ENCODE results near the gene CFAP70. TPM values are rescaled to one million over a fixed set of nuclear protein-coding genes. Genes with fewer than 3 reads are reported as not detected.
"Not testable (repeated sequence)": the region's sequence is repeated elsewhere in the genome, so short reads cannot be mapped to it uniquely, and the experiment has no call there.

Gene CFAP70
- total and polyA plus RNA-seq, 9 donors, result 0.77 to 2.6 (median 1.4) TPM

GRCh38 chr10:73344269-73344668 lies 14.4 kb downstream of the CFAP70 start:
- DNase-seq, result no peak
- H3K9me3 ChIP-seq (replicated peaks; ENCODE audit: control insufficient read depth, low read depth, low read length), result no peaks in the 10 kb centered on the region
- no peaks in the 10 kb centered on the region for H3K27me3 ChIP-seq (ENCODE audit: control insufficient read depth, insufficient read depth, low read length)
- no CpG with 5 or more reads among the region's 1 CpG for WGBS (ENCODE audit: insufficient coverage)
- H3K36me3 ChIP-seq (ENCODE audit: control insufficient read depth, insufficient read depth, low read length), result no peaks in the 10 kb centered on the region
- H3K4me3 ChIP-seq (ENCODE audit: low read length), result no peak overlapping the region
- H3K27ac ChIP-seq (ENCODE audit: low read length), result no peak overlapping the region
- no peaks in the 10 kb centered on the region for H3K4me1 ChIP-seq (ENCODE audit: control insufficient read depth, insufficient read depth, low read length)

GRCh38 chr10:73340121-73340520 lies 18.5 kb downstream of the CFAP70 start:
- no peaks in the 10 kb centered on the region for H3K4me1 ChIP-seq (ENCODE audit: control insufficient read depth, insufficient read depth, low read length)
- H3K36me3 ChIP-seq (ENCODE audit: control insufficient read depth, insufficient read depth, low read length), result no peaks in the 10 kb centered on the region
- no peaks in the 10 kb centered on the region for H3K9me3 ChIP-seq (replicated peaks; ENCODE audit: control insufficient read depth, low read depth, low read length)
- H3K27me3 ChIP-seq (ENCODE audit: control insufficient read depth, insufficient read depth, low read length), result no peaks in the 10 kb centered on the region
- 81% methylated on average over 3 of the region's 3 CpGs for WGBS (ENCODE audit: insufficient coverage)
- no peak for DNase-seq
- H3K4me3 ChIP-seq (ENCODE audit: low read length), result no peak overlapping the region
- H3K27ac ChIP-seq (ENCODE audit: low read length), result no peak overlapping the region

GRCh38 chr10:73339436-73339835 lies 19.2 kb downstream of the CFAP70 start:
- Histone ChIP-seq H3K27me3 (ENCODE audit: control insufficient read depth, insufficient read depth, low read length) (no peaks in the 10 kb centered on the region), H3K9me3 (replicated peaks; ENCODE audit: control insufficient read depth, low read depth, low read length) (no peaks in the 10 kb centered on the region), H3K36me3 (ENCODE audit: control insufficient read depth, insufficient read depth, low read length) (no peaks in the 10 kb centered on the region), H3K4me1 (ENCODE audit: control insufficient read depth, insufficient read depth, low read length) (no peaks in the 10 kb centered on the region), H3K4me3 (ENCODE audit: low read length) (no peak overlapping the region), H3K27ac (ENCODE audit: low read length) (no peak overlapping the region)
- WGBS (ENCODE audit: insufficient coverage), result 79% methylated on average over 7 of the region's 7 CpGs
- no peak for DNase-seq

- Histone ChIP-seq H3K4me1 (ENCODE audit: control insufficient read depth, insufficient read depth, low read length) (no peaks in the 10 kb centered on the region), H3K9me3 (replicated peaks; ENCODE audit: control insufficient read depth, low read depth, low read length) (no peaks in the 10 kb centered on the region), H3K27ac (ENCODE audit: low read length) (no peak overlapping the region), H3K36me3 (ENCODE audit: control insufficient read depth, insufficient read depth, low read length) (no peaks in the 10 kb centered on the region), H3K27me3 (ENCODE audit: control insufficient read depth, insufficient read depth, low read length) (no peaks in the 10 kb centered on the region), H3K4me3 (ENCODE audit: low read length) (no peak overlapping the region)
- DNase-seq, result no peak
- WGBS (ENCODE audit: insufficient coverage), result 81% methylated on average over 6 of the region's 8 CpGs
Observed at GRCh38 chr10:73338801-73339368, 19.8 kb downstream of the CFAP70 start.

- DNase-seq, result no peak
- no peaks in the 10 kb centered on the region for H3K27me3 ChIP-seq (ENCODE audit: control insufficient read depth, insufficient read depth, low read length)
- H3K4me1 ChIP-seq (ENCODE audit: control insufficient read depth, insufficient read depth, low read length), result no peaks in the 10 kb centered on the region
- no peak overlapping the region for H3K27ac ChIP-seq (ENCODE audit: low read length)
- no peaks in the 10 kb centered on the region for H3K36me3 ChIP-seq (ENCODE audit: control insufficient read depth, insufficient read depth, low read length)
- no peak overlapping the region for H3K4me3 ChIP-seq (ENCODE audit: low read length)
- H3K9me3 ChIP-seq (replicated peaks; ENCODE audit: control insufficient read depth, low read depth, low read length), result no peaks in the 10 kb centered on the region
- no CpG with 5 or more reads among the region's 1 CpG for WGBS (ENCODE audit: insufficient coverage)
Observed at GRCh38 chr10:73333202-73333601, 25.5 kb downstream of the CFAP70 start.

- no peaks in the 10 kb centered on the region for H3K9me3 ChIP-seq (replicated peaks; ENCODE audit: control insufficient read depth, low read depth, low read length)
- H3K36me3 ChIP-seq (ENCODE audit: control insufficient read depth, insufficient read depth, low read length), result no peaks in the 10 kb centered on the region
- no peak overlapping the region for H3K4me3 ChIP-seq (ENCODE audit: low read length)
- DNase-seq, result no peak
- H3K27me3 ChIP-seq (ENCODE audit: control insufficient read depth, insufficient read depth, low read length), result no peaks in the 10 kb centered on the region
- whole genome bisulfite sequencing (ENCODE audit: insufficient coverage), result no CpG with 5 or more reads among the region's 2 CpGs
- no peaks in the 10 kb centered on the region for H3K4me1 ChIP-seq (ENCODE audit: control insufficient read depth, insufficient read depth, low read length)
- no peak overlapping the region for H3K27ac ChIP-seq (ENCODE audit: low read length)
Observed at GRCh38 chr10:73332379-73332778, 26.3 kb downstream of the CFAP70 start.

- H3K27me3 ChIP-seq (ENCODE audit: control insufficient read depth, insufficient read depth, low read length); H3K27ac ChIP-seq (ENCODE audit: low read length); DNase-seq; H3K4me3 ChIP-seq (ENCODE audit: low read length); H3K36me3 ChIP-seq (ENCODE audit: control insufficient read depth, insufficient read depth, low read length); H3K4me1 ChIP-seq (ENCODE audit: control insufficient read depth, insufficient read depth, low read length); H3K9me3 ChIP-seq (replicated peaks; ENCODE audit: control insufficient read depth, low read depth, low read length): not testable (repeated sequence)
- no CpG with 5 or more reads among the region's 1 CpG for WGBS (ENCODE audit: insufficient coverage)
Observed at GRCh38 chr10:73328523-73328922, 30.1 kb downstream of the CFAP70 start.

GRCh38 chr10:73325290-73325689 lies 33.4 kb downstream of the CFAP70 start:
- WGBS (ENCODE audit: insufficient coverage), result no CpG with 5 or more reads among the region's 4 CpGs

GRCh38 chr10:73323582-73323981 lies 35.1 kb downstream of the CFAP70 start:
- not testable (repeated sequence) for H3K27me3 ChIP-seq (ENCODE audit: control insufficient read depth, insufficient read depth, low read length); H3K4me1 ChIP-seq (ENCODE audit: control insufficient read depth, insufficient read depth, low read length); DNase-seq; H3K36me3 ChIP-seq (ENCODE audit: control insufficient read depth, insufficient read depth, low read length); H3K27ac ChIP-seq (ENCODE audit: low read length); H3K9me3 ChIP-seq (replicated peaks; ENCODE audit: control insufficient read depth, low read depth, low read length); H3K4me3 ChIP-seq (ENCODE audit: low read length)
- 100% methylated on average over 5 of the region's 5 CpGs for WGBS (ENCODE audit: insufficient coverage)

More at GRCh38 chr10:73325290-73325689, 33.4 kb downstream of the CFAP70 start:
- not testable (repeated sequence) for H3K9me3 ChIP-seq (replicated peaks; ENCODE audit: control insufficient read depth, low read depth, low read length); H3K27ac ChIP-seq (ENCODE audit: low read length); H3K27me3 ChIP-seq (ENCODE audit: control insufficient read depth, insufficient read depth, low read length); H3K4me1 ChIP-seq (ENCODE audit: control insufficient read depth, insufficient read depth, low read length); DNase-seq; H3K4me3 ChIP-seq (ENCODE audit: low read length); H3K36me3 ChIP-seq (ENCODE audit: control insufficient read depth, insufficient read depth, low read length)

GRCh38 chr10:73310475-73310874 lies 48.2 kb downstream of the CFAP70 start:
- DNase-seq, result no peak
- Histone ChIP-seq H3K9me3 (replicated peaks; ENCODE audit: control insufficient read depth, low read depth, low read length) (no peaks in the 10 kb centered on the region), H3K4me1 (ENCODE audit: control insufficient read depth, insufficient read depth, low read length) (no peaks in the 10 kb centered on the region), H3K36me3 (ENCODE audit: control insufficient read depth, insufficient read depth, low read length) (no peaks in the 10 kb centered on the region), H3K27ac (ENCODE audit: low read length) (no peak overlapping the region), H3K27me3 (ENCODE audit: control insufficient read depth, insufficient read depth, low read length) (no peaks in the 10 kb centered on the region), H3K4me3 (ENCODE audit: low read length) (no peak overlapping the region)

- Histone ChIP-seq H3K27me3 (ENCODE audit: control insufficient read depth, insufficient read depth, low read length) (no peaks in the 10 kb centered on the region), H3K27ac (ENCODE audit: low read length) (no peak overlapping the region), H3K4me1 (ENCODE audit: control insufficient read depth, insufficient read depth, low read length) (no peaks in the 10 kb centered on the region), H3K36me3 (ENCODE audit: control insufficient read depth, insufficient read depth, low read length) (no peaks in the 10 kb centered on the region), H3K4me3 (ENCODE audit: low read length) (no peak overlapping the region), H3K9me3 (replicated peaks; ENCODE audit: control insufficient read depth, low read depth, low read length) (no peaks in the 10 kb centered on the region)
- no peak for DNase-seq
Observed at GRCh38 chr10:73307203-73307800, 51.4 kb downstream of the CFAP70 start.

All from muscle of leg (tissue), 11 donors.